Lung (tissue), 12 donors: ENCODE data around the gene LIPH. TPM values are rescaled to one million over a fixed set of nuclear protein-coding genes. Genes with fewer than 3 reads are reported as not detected.
A peak's percentile ranks its signal among the peaks of the same experiment; 100 is the strongest.

ENCODE experiments used
- ATAC-seq: fragments of 200-7000 bp; cut with Tn5 transposase; one replicate; pipeline ENCODE4 v1.9.1; 2020; ENCODE audit warnings: moderate number of reproducible peaks; ENCODE audit not compliant: insufficient read depth, low FRiP score
- DNase-seq, 3 donors: peaks; one replicate each; pipeline ENCODE4 v3.0.0-alpha.2; 2013 to 2017
- H3K27ac ChIP-seq, 2 donors: one replicate each; pipeline ENCODE4 v1.5.1; 2013; ENCODE audit warnings: mild to moderate bottlenecking in 2 of 2, moderate library complexity in 2 of 2, control low read depth in 1 of 2, inconsistent platforms in 1 of 2, low read depth in 1 of 2, low read length in 1 of 2
- H3K27me3 ChIP-seq, 3 donors: one replicate each; pipeline ENCODE4 v1.5.1; 2013; ENCODE audit warnings: low read length in 2 of 3; ENCODE audit not compliant: control insufficient read depth in 3 of 3, insufficient read depth in 3 of 3
- H3K36me3 ChIP-seq, 4 donors: one replicate each; pipeline ENCODE4 v1.5.1; 2013; ENCODE audit warnings: low read length in 4 of 4, mild to moderate bottlenecking in 1 of 4, moderate library complexity in 1 of 4; ENCODE audit not compliant: control insufficient read depth in 4 of 4, insufficient read depth in 4 of 4
- H3K4me1 ChIP-seq, 5 donors: one replicate each; pipeline ENCODE4 v1.5.1; 2013; ENCODE audit warnings: low read length in 5 of 5, mild to moderate bottlenecking in 2 of 5, moderate library complexity in 1 of 5; ENCODE audit not compliant: control insufficient read depth in 5 of 5, insufficient read depth in 5 of 5
- H3K4me3 ChIP-seq: one replicate; pipeline ENCODE4 v1.5.1; 2013; ENCODE audit warnings: mild to moderate bottlenecking, control low read depth, moderate library complexity
- H3K9ac ChIP-seq, 2 donors: one replicate each; pipeline ENCODE4 v1.5.1; 2013; ENCODE audit warnings: low read length in 2 of 2, control low read depth in 1 of 2; ENCODE audit not compliant: insufficient read depth in 1 of 2
- H3K9me3 ChIP-seq, 4 donors: one replicate each; pipeline ENCODE4 v1.5.1; 2013; ENCODE audit warnings: low read length in 3 of 4, mild to moderate bottlenecking in 1 of 4, moderate library complexity in 1 of 4; ENCODE audit not compliant: control insufficient read depth in 4 of 4, insufficient read depth in 3 of 4
- WGBS, 2 donors: extraction: QIAGEN DNeasy Blood & Tissue Kit; methylation state at CpG; one replicate each; pipeline ENCODE4 v1.1.7; 2013; 5-methylcytosine and 5-hydroxymethylcytosine counted together
- polyA plus RNA-seq, 2 donors: library from polyadenylated mRNA; stranded (reverse); fragments of 200-250 nt; gene quantifications; one replicate each; pipeline ENCODE4 v1.2.1, GENCODE V29; 2013
- total RNA-seq, 2 donors: library from RNA; depleted of rRNA in 1 of 2; stranded (reverse); fragments of >200 nt in 1 of 2; gene quantifications; one replicate each; pipeline ENCODE4 v1.2.1, GENCODE V29; 2014 to 2021
- TF ChIP-seq, protein P1 (sequence below): IDR thresholded peaks from 2 replicates; pipeline ENCODE4 v1.5.1; 2012; ENCODE audit warnings: mild to moderate bottlenecking; ENCODE audit errors: control extremely low read depth, extremely low read depth
- donor health status: control.
- donor health status: control.
- donor health status: Bipolar disorder and iron deficiency.
- donor health status: healthy.
- donor health status: DM: yes; HTN: yes; CAD: no.

The LIPH gene
- total and polyA plus RNA-seq, 4 donors = 6.2 to 26.1 (median 15.0) TPM

DNA sequence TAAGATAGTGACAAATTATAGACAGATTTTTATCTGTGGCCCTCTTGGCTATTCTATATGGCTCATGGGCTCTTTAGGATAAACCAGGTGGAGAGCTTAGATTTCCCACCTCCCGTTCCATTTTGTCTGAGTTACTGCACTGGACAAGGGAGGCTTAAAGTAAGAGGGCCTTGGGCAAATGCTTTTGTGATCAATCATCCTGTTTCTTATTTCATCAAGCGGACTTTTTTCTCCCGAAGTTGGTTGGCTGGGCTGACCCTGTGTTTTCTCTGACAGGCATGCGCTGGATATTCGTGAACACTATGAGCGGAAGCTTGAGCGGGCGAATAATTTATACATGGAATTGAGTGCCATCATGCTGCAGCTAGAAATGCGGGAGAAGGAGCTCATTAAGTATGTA is 86.9 kb downstream of the LIPH start:
- ATAC-seq = no peak
- DNase-seq = no peak
- no peaks in the 10 kb centered on the region for H3K9me3 ChIP-seq

DNA sequence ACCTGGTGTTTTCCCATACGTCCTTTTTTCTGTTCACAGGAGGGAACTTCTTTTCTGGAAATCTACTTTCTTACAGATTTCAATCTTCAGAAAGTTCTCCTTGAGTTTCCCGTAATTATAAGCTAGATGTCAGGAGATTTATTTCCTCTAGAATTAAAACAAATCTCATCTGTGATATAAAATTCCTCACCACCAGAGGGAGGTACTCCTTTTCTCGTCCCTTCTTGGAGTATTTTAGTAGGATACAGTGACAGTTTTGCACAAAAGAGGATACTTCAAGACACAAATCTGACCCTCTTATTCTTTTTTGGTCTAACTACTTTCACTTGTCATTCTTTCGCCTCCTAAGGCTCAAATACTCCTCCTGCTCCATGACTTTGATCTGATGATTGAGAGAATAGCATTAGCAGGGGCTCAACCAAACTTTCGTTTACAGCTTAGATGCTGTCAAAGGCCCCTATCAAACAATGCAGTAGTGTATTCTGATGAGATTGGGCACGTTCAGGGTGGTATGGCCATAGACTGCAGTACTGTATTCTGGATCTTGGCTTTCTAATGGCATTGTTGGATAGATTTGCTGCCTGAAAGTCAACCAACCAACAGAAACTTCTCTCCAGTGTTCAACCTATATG is 91.6 kb downstream of the LIPH start:
- peaks cover 0 to 10% (median 6%) of the 10 kb centered on the region in 4 donors for H3K36me3 ChIP-seq
- TF ChIP-seq, protein P1, sequence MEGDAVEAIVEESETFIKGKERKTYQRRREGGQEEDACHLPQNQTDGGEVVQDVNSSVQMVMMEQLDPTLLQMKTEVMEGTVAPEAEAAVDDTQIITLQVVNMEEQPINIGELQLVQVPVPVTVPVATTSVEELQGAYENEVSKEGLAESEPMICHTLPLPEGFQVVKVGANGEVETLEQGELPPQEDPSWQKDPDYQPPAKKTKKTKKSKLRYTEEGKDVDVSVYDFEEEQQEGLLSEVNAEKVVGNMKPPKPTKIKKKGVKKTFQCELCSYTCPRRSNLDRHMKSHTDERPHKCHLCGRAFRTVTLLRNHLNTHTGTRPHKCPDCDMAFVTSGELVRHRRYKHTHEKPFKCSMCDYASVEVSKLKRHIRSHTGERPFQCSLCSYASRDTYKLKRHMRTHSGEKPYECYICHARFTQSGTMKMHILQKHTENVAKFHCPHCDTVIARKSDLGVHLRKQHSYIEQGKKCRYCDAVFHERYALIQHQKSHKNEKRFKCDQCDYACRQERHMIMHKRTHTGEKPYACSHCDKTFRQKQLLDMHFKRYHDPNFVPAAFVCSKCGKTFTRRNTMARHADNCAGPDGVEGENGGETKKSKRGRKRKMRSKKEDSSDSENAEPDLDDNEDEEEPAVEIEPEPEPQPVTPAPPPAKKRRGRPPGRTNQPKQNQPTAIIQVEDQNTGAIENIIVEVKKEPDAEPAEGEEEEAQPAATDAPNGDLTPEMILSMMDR = no peak
- ATAC-seq = no peak
- peak in 1 of 3 donors; percentile 12 for DNase-seq
- no peaks in the 10 kb centered on the region for H3K4me1 ChIP-seq
- H3K9ac ChIP-seq = no peak overlapping the region
- WGBS, 2 donors = 82 to 83% methylated on average over 6 of the region's 6 CpGs
- no peaks in the 10 kb centered on the region for H3K27me3 ChIP-seq
- H3K27ac ChIP-seq = no peak overlapping the region
- no peak overlapping the region for H3K4me3 ChIP-seq
- no peaks in the 10 kb centered on the region for H3K9me3 ChIP-seq

More for the DNA sequence above, 86.9 kb downstream of the LIPH start:
- 91 to 96% methylated on average over 9 of the region's 9 CpGs for WGBS, 2 donors
- H3K36me3 ChIP-seq = peaks cover 0 to 25% (median 11%) of the 10 kb centered on the region in 4 donors
- no peak overlapping the region for H3K9ac ChIP-seq
- H3K27ac ChIP-seq = no peak overlapping the region
- no peak overlapping the region for H3K4me3 ChIP-seq
- no peaks in the 10 kb centered on the region for H3K27me3 ChIP-seq
- H3K4me1 ChIP-seq = no peaks in the 10 kb centered on the region
- TF ChIP-seq, protein P1 = no peak

DNA sequence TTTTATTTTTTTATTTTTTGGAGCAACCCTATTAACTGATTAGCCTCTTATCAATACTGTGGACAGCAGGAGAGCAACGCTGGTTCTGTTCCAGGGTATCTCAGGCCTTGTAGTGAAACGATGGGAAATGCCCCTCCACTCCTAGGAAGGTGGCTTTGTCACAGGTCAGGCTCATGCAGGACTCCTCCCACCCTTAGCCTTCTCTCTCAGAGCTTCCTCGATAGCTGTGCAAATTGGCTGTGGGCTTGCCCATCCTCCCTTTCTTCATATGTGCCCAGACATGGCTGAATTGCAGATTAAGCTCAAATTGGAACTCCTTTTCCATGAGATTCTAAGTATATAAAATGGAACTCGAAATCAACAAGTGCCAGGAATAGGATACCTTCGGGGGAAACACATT is 92.1 kb downstream of the LIPH start:
- no peaks in the 10 kb centered on the region for H3K9me3 ChIP-seq
- 84 to 85% methylated on average over 5 of the region's 5 CpGs for WGBS, 2 donors
- no peaks in the 10 kb centered on the region for H3K4me1 ChIP-seq
- DNase-seq (no peak), ATAC-seq (no peak)
- TF ChIP-seq, protein P1 = no peak
- H3K9ac ChIP-seq = no peak overlapping the region
- H3K27me3 ChIP-seq = no peaks in the 10 kb centered on the region
- H3K27ac ChIP-seq = no peak overlapping the region
- H3K36me3 ChIP-seq = peaks cover 0 to 5% (median 3%) of the 10 kb centered on the region in 4 donors
- no peak overlapping the region for H3K4me3 ChIP-seq

DNA sequence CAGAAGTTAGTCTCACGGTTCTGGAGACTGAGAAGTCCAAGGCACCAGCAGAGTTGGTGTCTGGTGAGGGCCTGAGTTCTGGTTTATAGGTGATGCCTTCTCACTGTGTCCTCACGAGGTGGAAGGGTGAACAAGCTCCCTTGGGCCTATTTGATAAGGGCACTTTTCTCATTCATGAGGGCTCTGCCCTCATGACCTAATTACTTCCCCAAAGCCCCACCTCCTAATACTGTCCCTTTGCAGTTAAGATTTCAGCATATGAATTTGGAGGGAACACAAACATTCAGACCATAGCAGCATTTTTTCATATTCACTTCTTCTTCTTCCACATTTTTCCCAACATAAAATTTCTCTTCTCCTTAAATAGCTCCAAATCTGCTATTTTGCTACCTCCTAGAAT is 95.0 kb downstream of the LIPH start:
- no peak overlapping the region for H3K4me3 ChIP-seq
- ATAC-seq (no peak), DNase-seq (no peak)
- no peak overlapping the region for H3K9ac ChIP-seq
- no peaks in the 10 kb centered on the region for H3K4me1 ChIP-seq
- no peak overlapping the region for H3K27ac ChIP-seq
- peaks cover 0 to 6% (median 3%) of the 10 kb centered on the region in 4 donors for H3K36me3 ChIP-seq
- WGBS, 2 donors = 77 to 92% methylated on average over 2 of the region's 2 CpGs
- H3K9me3 ChIP-seq = no peaks in the 10 kb centered on the region
- H3K27me3 ChIP-seq = no peaks in the 10 kb centered on the region
- TF ChIP-seq, protein P1 = no peak
